Sigmoid colon (tissue), 4 donors: ENCODE measurements around the gene EED.

Source experiments
- EP300 ChIP-seq, 4 donors: sonication (generic); formaldehyde crosslinking; IDR thresholded peaks; one replicate each; pipeline ENCODE4 v1.6.1; 2017; ENCODE audit warnings: antibody characterized with exemption in 4 of 4
- POLR2A ChIP-seq, 2 donors: fragments of 450-650 bp; IDR thresholded peaks; one replicate each; pipeline ENCODE4 v1.6.1; 2016; ENCODE audit warnings: antibody characterized with exemption in 2 of 2, mild to moderate bottlenecking in 2 of 2, moderate library complexity in 2 of 2
- POLR2AphosphoS5 ChIP-seq, 4 donors: sonication (generic); formaldehyde crosslinking; IDR thresholded peaks; one replicate each; pipeline ENCODE4 v1.6.1; 2017; ENCODE audit warnings: antibody characterized with exemption in 4 of 4
- TF ChIP-seq, protein P1 (sequence below), 4 experiments: fragments of 450-650 bp in 3 of 4; fragments of 200-600 bp in 1 of 4; IDR thresholded peaks; one replicate each; pipeline ENCODE4 v1.5.1; 2016 to 2019; ENCODE audit warnings: antibody characterized with exemption in 4 of 4, mild to moderate bottlenecking in 3 of 4, moderate library complexity in 2 of 4

DNA sequence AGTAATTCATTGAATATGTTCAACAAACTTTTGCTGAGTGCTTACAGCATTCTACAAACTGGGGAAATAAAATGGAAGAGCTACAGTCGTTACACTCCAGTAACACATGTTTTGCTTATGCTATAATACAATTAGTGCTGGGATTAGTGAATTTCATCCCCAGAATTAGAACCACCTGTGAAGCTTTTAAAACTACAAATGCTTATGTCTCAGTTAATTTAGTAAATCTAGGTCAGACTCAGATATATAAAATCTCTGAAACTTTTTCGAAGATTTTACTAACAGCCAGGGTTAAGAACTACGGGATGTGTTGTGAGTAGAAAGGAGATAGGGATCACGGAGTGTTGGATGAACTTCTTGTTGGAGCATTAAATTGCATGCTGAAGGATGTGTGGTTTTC, 33.7 kb upstream of the EED start:
- TF ChIP-seq, protein P1, sequence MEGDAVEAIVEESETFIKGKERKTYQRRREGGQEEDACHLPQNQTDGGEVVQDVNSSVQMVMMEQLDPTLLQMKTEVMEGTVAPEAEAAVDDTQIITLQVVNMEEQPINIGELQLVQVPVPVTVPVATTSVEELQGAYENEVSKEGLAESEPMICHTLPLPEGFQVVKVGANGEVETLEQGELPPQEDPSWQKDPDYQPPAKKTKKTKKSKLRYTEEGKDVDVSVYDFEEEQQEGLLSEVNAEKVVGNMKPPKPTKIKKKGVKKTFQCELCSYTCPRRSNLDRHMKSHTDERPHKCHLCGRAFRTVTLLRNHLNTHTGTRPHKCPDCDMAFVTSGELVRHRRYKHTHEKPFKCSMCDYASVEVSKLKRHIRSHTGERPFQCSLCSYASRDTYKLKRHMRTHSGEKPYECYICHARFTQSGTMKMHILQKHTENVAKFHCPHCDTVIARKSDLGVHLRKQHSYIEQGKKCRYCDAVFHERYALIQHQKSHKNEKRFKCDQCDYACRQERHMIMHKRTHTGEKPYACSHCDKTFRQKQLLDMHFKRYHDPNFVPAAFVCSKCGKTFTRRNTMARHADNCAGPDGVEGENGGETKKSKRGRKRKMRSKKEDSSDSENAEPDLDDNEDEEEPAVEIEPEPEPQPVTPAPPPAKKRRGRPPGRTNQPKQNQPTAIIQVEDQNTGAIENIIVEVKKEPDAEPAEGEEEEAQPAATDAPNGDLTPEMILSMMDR (IDR thresholded peaks at IDR 0.05): no peak
- TF ChIP-seq POLR2A (IDR thresholded peaks at IDR 0.05) (no peak), POLR2AphosphoS5 (IDR thresholded peaks at IDR 0.05) (no peak), EP300 (IDR thresholded peaks at IDR 0.05) (no peak)
